PC-9 (cell line): Measurements from ENCODE around the gene OTOP2. TPM values are rescaled to one million over a fixed set of nuclear protein-coding genes. Genes with fewer than 3 reads are reported as not detected.

Experiments
- BruUV-seq: library from RNA; stranded (reverse); fragments of 400-500 nt; replicated peaks from 2 replicates; lab custom pipeline; 2021; lab: Mats Ljungman, UMichigan
- CTCF ChIA-PET: fragments of 300-600 bp; sonication (Branson Sonifier 250); formaldehyde crosslinking; loops from one replicate; lab custom pipeline; 2022; ENCODE audit warnings: antibody characterized with exemption; lab: Charles Lee
- POLR2A ChIA-PET: fragments of 300-600 bp; sonication (Branson Sonifier 250); formaldehyde crosslinking; loops from one replicate; lab custom pipeline; 2022; ENCODE audit warnings: antibody characterized with exemption; ENCODE audit not compliant: unreplicated experiment; lab: Charles Lee
- DNase-seq, 2 experiments: peaks; one replicate each; pipeline versions ENCODE4 v3.0.0 to v3.0.0-alpha.2; 2015 to 2022; ENCODE audit warnings: mixed read lengths in 1 of 2
- H2AFZ ChIP-seq: fragments of 200-600 bp; sonication (generic); 2 replicates; pipeline ENCODE4 v1.8.1; 2017; ENCODE audit warnings: antibody characterized with exemption
- H3F3A ChIP-seq: fragments of 200-600 bp; sonication (generic); 2 replicates; pipeline ENCODE4 v1.8.1; 2017; ENCODE audit warnings: antibody characterized with exemption, mild to moderate bottlenecking, low read depth; ENCODE audit not compliant: insufficient read depth
- H3K27ac ChIP-seq: fragments of 200-600 bp; sonication (generic); 2 replicates; pipeline ENCODE4 v1.6.1; 2016; ENCODE audit warnings: mixed run types
- H3K27me3 ChIP-seq: fragments of 200-600 bp; sonication (generic); 2 replicates; pipeline ENCODE4 v1.6.1; 2016; ENCODE audit warnings: low read depth, mixed run types; ENCODE audit not compliant: insufficient read depth
- H3K36me3 ChIP-seq: fragments of 200-600 bp; sonication (generic); 2 replicates; pipeline ENCODE4 v1.6.1; 2016; ENCODE audit warnings: low read depth, mixed run types
- H3K4me1 ChIP-seq: fragments of 200-600 bp; sonication (generic); replicated peaks from 2 replicates; pipeline ENCODE4 v1.6.1; 2016; ENCODE audit warnings: mixed run types; ENCODE audit not compliant: insufficient read depth
- H3K4me2 ChIP-seq: fragments of 200-600 bp; sonication (generic); 2 replicates; pipeline ENCODE4 v1.6.1; 2017; ENCODE audit warnings: mixed run types
- H3K4me3 ChIP-seq: fragments of 200-600 bp; sonication (generic); 2 replicates; pipeline ENCODE4 v1.6.1; 2016; ENCODE audit warnings: mixed run types
- H3K79me2 ChIP-seq: fragments of 200-600 bp; sonication (generic); 2 replicates; pipeline ENCODE4 v1.6.1; 2017; ENCODE audit warnings: low read depth, mixed run types
- H3K9me2 ChIP-seq: fragments of 200-600 bp; sonication (generic); 2 replicates; pipeline ENCODE4 v1.8.1; 2017; ENCODE audit warnings: mild to moderate bottlenecking; ENCODE audit not compliant: insufficient read depth
- H3K9me3 ChIP-seq: fragments of 200-600 bp; sonication (generic); 2 replicates; pipeline ENCODE4 v1.8.1; 2016; ENCODE audit warnings: low read depth; ENCODE audit not compliant: insufficient read depth
- H4K20me1 ChIP-seq: fragments of 200-600 bp; sonication (generic); 2 replicates; pipeline ENCODE4 v1.8.1; 2017; ENCODE audit not compliant: insufficient read depth
- EZH2 ChIP-seq: fragments of 200-600 bp; sonication (generic); IDR thresholded peaks from 2 replicates; pipeline ENCODE4 v1.8.0; 2017; ENCODE audit warnings: antibody characterized with exemption, low read depth
- intact Hi-C: fragments of 100-400 bp; cut with micrococcal nuclease; formaldehyde crosslinking; loops from one replicate; pipeline ENCODE4 v1.10.0; 2022; ENCODE audit not compliant: unreplicated experiment
- total RNA-seq: library from RNA; stranded (reverse); gene quantifications from 2 replicates; pipeline ENCODE4 v1.2.3, GENCODE V29; 2021
- TF ChIP-seq, protein P1 (sequence below): fragments of 200-600 bp; sonication (generic); conservative IDR thresholded peaks from 2 replicates; pipeline ENCODE4 v1.6.1; 2017; ENCODE audit warnings: mixed run types, antibody characterized with exemption, mild to moderate bottlenecking, moderate library complexity

OTOP2 gene
- total RNA-seq, 1 experiment from 2014 or later: not detected

DNA sequence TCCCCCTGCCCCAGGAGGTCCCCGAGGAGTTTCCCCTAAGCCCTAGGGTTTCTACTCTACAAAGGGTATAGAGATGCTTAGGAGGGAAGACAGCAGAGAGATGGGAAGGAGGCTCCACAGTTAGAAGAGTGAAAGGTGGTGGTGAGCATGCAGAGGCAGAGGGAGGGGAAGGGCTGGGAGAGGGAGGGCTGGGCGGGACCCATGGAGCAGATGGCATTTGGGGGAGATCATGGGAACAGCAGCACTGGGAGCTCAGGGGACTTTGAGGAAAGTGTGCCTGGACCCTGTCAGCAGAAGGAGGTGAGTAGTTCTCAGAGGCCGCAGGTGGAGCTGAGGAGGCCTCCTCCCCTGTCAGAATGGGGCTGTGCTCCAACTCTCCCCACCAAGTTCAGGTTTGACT lies 11.0 kb downstream of the OTOP2 start:
- TF ChIP-seq, protein P1, sequence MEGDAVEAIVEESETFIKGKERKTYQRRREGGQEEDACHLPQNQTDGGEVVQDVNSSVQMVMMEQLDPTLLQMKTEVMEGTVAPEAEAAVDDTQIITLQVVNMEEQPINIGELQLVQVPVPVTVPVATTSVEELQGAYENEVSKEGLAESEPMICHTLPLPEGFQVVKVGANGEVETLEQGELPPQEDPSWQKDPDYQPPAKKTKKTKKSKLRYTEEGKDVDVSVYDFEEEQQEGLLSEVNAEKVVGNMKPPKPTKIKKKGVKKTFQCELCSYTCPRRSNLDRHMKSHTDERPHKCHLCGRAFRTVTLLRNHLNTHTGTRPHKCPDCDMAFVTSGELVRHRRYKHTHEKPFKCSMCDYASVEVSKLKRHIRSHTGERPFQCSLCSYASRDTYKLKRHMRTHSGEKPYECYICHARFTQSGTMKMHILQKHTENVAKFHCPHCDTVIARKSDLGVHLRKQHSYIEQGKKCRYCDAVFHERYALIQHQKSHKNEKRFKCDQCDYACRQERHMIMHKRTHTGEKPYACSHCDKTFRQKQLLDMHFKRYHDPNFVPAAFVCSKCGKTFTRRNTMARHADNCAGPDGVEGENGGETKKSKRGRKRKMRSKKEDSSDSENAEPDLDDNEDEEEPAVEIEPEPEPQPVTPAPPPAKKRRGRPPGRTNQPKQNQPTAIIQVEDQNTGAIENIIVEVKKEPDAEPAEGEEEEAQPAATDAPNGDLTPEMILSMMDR: no peak
- no peak for TF ChIP-seq EZH2
- Histone ChIP-seq H3K9me2 (no peaks in the 10 kb centered on the region), H3K27ac (no peak overlapping the region), H2AFZ (no peak overlapping the region), H3K79me2 (no peaks in the 10 kb centered on the region), H4K20me1 (no peaks in the 10 kb centered on the region), H3K4me1 (no peaks in the 10 kb centered on the region), H3K36me3 (no peaks in the 10 kb centered on the region), H3F3A (no peaks in the 10 kb centered on the region), H3K4me2 (no peak overlapping the region), H3K27me3 (peaks cover 46% of the 10 kb centered on the region), H3K4me3 (no peak overlapping the region), H3K9me3 (no peaks in the 10 kb centered on the region)
- CTCF ChIA-PET: no interaction called here
- no TSS peak for BruUV-seq
- no peak for DNase-seq
- POLR2A ChIA-PET: interaction anchor here (0.6 kb wide), 1 partner anchor 15 kb away, joined by 3 read pairs; no protein-coding TSS in a partner anchor
- intact Hi-C loops: no loop called here

GRCh38 chr17:74935585-74936469 lies 11.8 kb downstream of the OTOP2 start, which contains the start of gene OTOP3:
Gene OTOP3 (plus strand): TSS chr17:74935898. CDS start chr17:74935922, 24 bp downstream.
- Histone ChIP-seq H3K9me2 (no peaks in the 10 kb centered on the region), H3F3A (no peaks in the 10 kb centered on the region), H3K9me3 (no peaks in the 10 kb centered on the region), H3K4me2 (no peak within 1 kb of the TSS), H3K27ac (no peak within 1 kb of the TSS), H3K4me3 (no peak within 1 kb of the TSS), H3K36me3 (no peaks in the 10 kb centered on the region), H4K20me1 (no peaks in the 10 kb centered on the region), H3K27me3 (peaks cover 46% of the 10 kb centered on the region), H3K4me1 (no peaks in the 10 kb centered on the region), H3K79me2 (no peaks in the 10 kb centered on the region), H2AFZ (no peak within 1 kb of the TSS)
- no peak for TF ChIP-seq EZH2
- TF ChIP-seq, protein P1: no peak
- no TSS peak for BruUV-seq
- ChIA-PET POLR2A (interaction anchor here (0.6 kb wide), 1 partner anchor 14 kb away, joined by 3 read pairs; no protein-coding TSS in a partner anchor), CTCF (no interaction called here)
- intact Hi-C loops: no loop called here
- DNase-seq: no peak

DNA sequence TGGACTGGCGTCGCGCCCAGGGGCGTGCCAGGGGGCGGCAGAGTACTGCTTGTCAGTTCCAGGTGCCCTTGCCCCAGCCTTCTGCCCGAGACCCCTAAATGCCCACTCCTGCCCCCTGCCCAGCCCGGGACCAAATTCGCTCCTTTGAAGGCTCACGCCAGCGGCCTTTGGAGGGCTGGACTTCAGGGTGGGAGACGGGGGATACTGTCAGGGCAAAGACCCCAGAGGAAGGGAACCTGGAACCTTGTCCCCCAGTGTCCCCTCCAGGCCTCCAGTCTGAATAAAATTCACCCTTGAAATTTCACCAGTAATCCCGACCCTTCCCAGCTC lies 12.4 kb downstream of the OTOP2 start:
- no peaks in the 10 kb centered on the region for H4K20me1 ChIP-seq
- H3K9me3 ChIP-seq: no peaks in the 10 kb centered on the region
- TF ChIP-seq EZH2: no peak
- TF ChIP-seq, protein P1: no peak
- H3K36me3 ChIP-seq: no peaks in the 10 kb centered on the region
- no TSS peak for BruUV-seq
- no peaks in the 10 kb centered on the region for H3F3A ChIP-seq
- H3K27me3 ChIP-seq: peaks cover 46% of the 10 kb centered on the region
- H3K79me2 ChIP-seq: no peaks in the 10 kb centered on the region
- H3K4me1 ChIP-seq: no peaks in the 10 kb centered on the region
- H3K9me2 ChIP-seq: no peaks in the 10 kb centered on the region
- no peak for DNase-seq
- H2AFZ ChIP-seq: no peak overlapping the region
- no peak overlapping the region for H3K4me3 ChIP-seq
- ChIA-PET CTCF (no interaction called here), POLR2A (no interaction called here)
- H3K27ac ChIP-seq: no peak overlapping the region
- no peak overlapping the region for H3K4me2 ChIP-seq
- intact Hi-C loops: no loop called here
